SK-N-SH (cell line): ENCODE measurements around the gene AHCTF1. TPM values are rescaled to one million over a fixed set of nuclear protein-coding genes. Genes with fewer than 3 reads are reported as not detected.

ENCODE experiments used
- CTCF ChIA-PET: fragments of 300-600, 350-600 bp; formaldehyde crosslinking; extraction: SDS; loops from one replicate; lab custom pipeline; 2021; lab: Yijun Ruan, JAX
- POLR2A ChIA-PET: fragments of 350-600 bp; sonication (Branson Sonifier 250); formaldehyde crosslinking; extraction: SDS; loops from one replicate; lab custom pipeline; 2020; ENCODE audit warnings: antibody characterized with exemption, inconsistent platforms; lab: Yijun Ruan, JAX
- DNase-seq: peaks from one replicate; pipeline ENCODE4 v3.0.0; 2012
- H2AFZ ChIP-seq: fragments of 200-600 bp; sonication (generic); 2 replicates; pipeline ENCODE4 v1.8.1; 2016; ENCODE audit warnings: antibody characterized with exemption, mild to moderate bottlenecking, low read depth
- H3F3A ChIP-seq: fragments of 200-600 bp; sonication (generic); replicated peaks from 2 replicates; pipeline ENCODE3; 2016; ENCODE audit warnings: antibody characterized with exemption, mild to moderate bottlenecking; ENCODE audit not compliant: insufficient read depth
- H3K27ac ChIP-seq, 2 experiments: fragments of 200-500 bp in 1 of 2; fragments of 200-600 bp in 1 of 2; sonication (Bioruptor generic) in 1 of 2; sonication (generic), shearing (Covaris generic) in 1 of 2; 2 replicates each; pipeline versions ENCODE4 v1.5.1 to v1.6.1; 2014 to 2016; ENCODE audit warnings: low read depth in 2 of 2, inconsistent platforms in 1 of 2, low read length in 1 of 2, mild to moderate bottlenecking in 1 of 2, mixed read lengths in 1 of 2
- H3K27me3 ChIP-seq: fragments of 200-600 bp; sonication (generic), shearing (Covaris generic); 2 replicates; pipeline ENCODE4 v1.6.1; 2016; ENCODE audit warnings: mixed run types; ENCODE audit not compliant: insufficient read depth
- H3K36me3 ChIP-seq, 2 experiments: fragments of 200-500 bp in 1 of 2; fragments of 200-600 bp in 1 of 2; sonication (Bioruptor generic) in 1 of 2; sonication (generic) in 1 of 2; replicated peaks in 1 of 2; 2 replicates each; pipeline versions ENCODE3 to v1.5.1; 2014 to 2016; ENCODE audit warnings: low read length in 1 of 2, mild to moderate bottlenecking in 1 of 2; ENCODE audit not compliant: insufficient read depth in 2 of 2, control insufficient read depth in 1 of 2
- H3K4me1 ChIP-seq, 2 experiments: fragments of 200-500 bp in 1 of 2; fragments of 200-600 bp in 1 of 2; sonication (Bioruptor generic) in 1 of 2; sonication (generic), shearing (Covaris generic) in 1 of 2; 2 replicates each; pipeline versions ENCODE4 v1.5.1 to v1.6.1; 2014 to 2016; ENCODE audit warnings: low read depth in 1 of 2, low read length in 1 of 2, mixed run types in 1 of 2; ENCODE audit not compliant: insufficient read depth in 2 of 2, control insufficient read depth in 1 of 2
- H3K4me2 ChIP-seq: fragments of 200-600 bp; sonication (generic), shearing (Covaris generic); 2 replicates; pipeline ENCODE4 v1.6.1; 2017; ENCODE audit warnings: mixed run types
- H3K4me3 ChIP-seq, 2 experiments: fragments of 200-500 bp in 1 of 2; fragments of 200-600 bp in 1 of 2; sonication (Bioruptor generic) in 1 of 2; sonication (generic), shearing (Covaris generic) in 1 of 2; 2 replicates each; pipeline versions ENCODE4 v1.5.1 to v1.8.1; 2014 to 2016; ENCODE audit warnings: low read depth in 2 of 2, inconsistent platforms in 1 of 2, low read length in 1 of 2, mild to moderate bottlenecking in 1 of 2, mixed read lengths in 1 of 2, moderate library complexity in 1 of 2
- H3K79me2 ChIP-seq: fragments of 200-600 bp; sonication (generic); 2 replicates; pipeline ENCODE4 v1.8.1; 2017; ENCODE audit warnings: mild to moderate bottlenecking; ENCODE audit not compliant: insufficient read depth
- H3K9ac ChIP-seq: fragments of 200-600 bp; sonication (generic); 2 replicates; pipeline ENCODE4 v1.6.1; 2017; ENCODE audit warnings: mixed run types
- H3K9me2 ChIP-seq: fragments of 200-600 bp; sonication (generic); 2 replicates; pipeline ENCODE4 v1.6.1; 2017; ENCODE audit warnings: mixed run types
- H3K9me3 ChIP-seq: fragments of 200-600 bp; sonication (generic); 2 replicates; pipeline ENCODE4 v1.6.1; 2017; ENCODE audit warnings: mixed run types, mild to moderate bottlenecking, moderate library complexity
- H4K20me1 ChIP-seq: fragments of 200-600 bp; sonication (generic); 2 replicates; pipeline ENCODE4 v1.6.1; 2017; ENCODE audit warnings: mild to moderate bottlenecking, mixed run types; ENCODE audit not compliant: insufficient read depth
- CHD2 ChIP-seq: fragments of 150-350 bp; IDR thresholded peaks from 2 replicates; pipeline ENCODE4 v1.6.1; 2018; ENCODE audit warnings: low read length; ENCODE audit not compliant: partially characterized antibody
- ELF1 ChIP-seq: IDR thresholded peaks from 2 replicates; pipeline ENCODE4 v1.4.0; 2012
- EP300 ChIP-seq, 2 experiments: IDR thresholded peaks; 2 replicates each; pipeline versions ENCODE4 v1.4.0 to v1.6.1; 2012; ENCODE audit warnings: borderline replicate concordance in 1 of 2, low read depth in 1 of 2, low read length in 1 of 2
- EZH2phosphoT487 ChIP-seq: fragments of 200-600 bp; sonication (generic); IDR thresholded peaks from 2 replicates; pipeline ENCODE4 v1.6.1; 2017; ENCODE audit warnings: low read depth, mixed run types, mild to moderate bottlenecking, antibody characterized with exemption, moderate library complexity, borderline replicate concordance
- FOXJ3 ChIP-seq: sonication (generic); formaldehyde crosslinking; IDR thresholded peaks from 2 replicates; pipeline ENCODE4 v1.5.1; 2020; ENCODE audit warnings: mild to moderate bottlenecking, missing genetic modification reagents
- FOXM1 ChIP-seq: IDR thresholded peaks from 2 replicates; pipeline ENCODE4 v1.4.0; 2012; ENCODE audit warnings: low read depth, mild to moderate bottlenecking
- GABPA ChIP-seq: IDR thresholded peaks from 2 replicates; pipeline ENCODE4 v1.4.0; 2012; ENCODE audit warnings: low read depth, mild to moderate bottlenecking
- IRF3 ChIP-seq: fragments of 150-350 bp; IDR thresholded peaks from 2 replicates; pipeline ENCODE4 v1.6.1; 2016; ENCODE audit warnings: mild to moderate bottlenecking, low read depth, low read length
- JUND ChIP-seq: IDR thresholded peaks from 2 replicates; pipeline ENCODE4 v1.4.0; 2012
- MAX ChIP-seq: IDR thresholded peaks from 2 replicates; pipeline ENCODE4 v1.4.0; 2012; ENCODE audit warnings: low read depth
- PBX3 ChIP-seq: IDR thresholded peaks from 2 replicates; pipeline ENCODE4; 2012
- POLR2AphosphoS5 ChIP-seq: IDR thresholded peaks from 2 replicates; pipeline ENCODE4 v1.6.1; 2012; ENCODE audit warnings: low read depth, low read length
- SIN3A ChIP-seq: IDR thresholded peaks from 2 replicates; pipeline ENCODE4 v1.6.1; 2012; ENCODE audit warnings: low read depth, mild to moderate bottlenecking, low read length, moderate library complexity, borderline replicate concordance
- SMC3 ChIP-seq: IDR thresholded peaks from 2 replicates; pipeline ENCODE4 v1.6.1; 2012; ENCODE audit warnings: low read depth, low read length, improper control_type of control experiment
- USF2 ChIP-seq: fragments of 150-350 bp; IDR thresholded peaks from 2 replicates; pipeline ENCODE4 v1.6.1; 2017; ENCODE audit warnings: antibody characterized with exemption, low read length, low read depth, borderline replicate concordance
- ZBTB33 ChIP-seq: IDR thresholded peaks from 2 replicates; pipeline ENCODE4 v1.4.0; 2012; ENCODE audit warnings: low read depth, borderline replicate concordance
- WGBS: methylation state at CpG from one replicate; pipeline ENCODE4 v1.1.6; 2017; ENCODE audit warnings: low lambda C conversion rate; 5-methylcytosine and 5-hydroxymethylcytosine counted together
- polyA plus RNA-seq, 3 experiments: library from polyadenylated mRNA; depleted of rRNA; stranded (reverse); fragments of >200 nt; gene quantifications; 2 replicates each; pipeline ENCODE4 v1.2.3, GENCODE V29; 2012

Gene AHCTF1
- polyA plus RNA-seq, 1 of the 3 experiments (the other 2 are of a cell fraction) = 8.5 TPM

GRCh38 chr1:246798606-246799496 lies 132.9 kb downstream of the AHCTF1 start (continued):
- TF ChIP-seq PBX3 = no peak
- TF ChIP-seq EZH2phosphoT487 = no peak
- TF ChIP-seq MAX = no peak
- no peak for TF ChIP-seq SMC3

GRCh38 chr1:246798107-246798506 lies 133.6 kb downstream of the AHCTF1 start:
- TF ChIP-seq PBX3 = no peak
- no peak for TF ChIP-seq SMC3
- no peak for TF ChIP-seq IRF3
- Histone ChIP-seq H3K79me2 (no peaks in the 10 kb centered on the region), H2AFZ (no peak overlapping the region), H3K9me3 (no peaks in the 10 kb centered on the region), H3K27me3 (no peaks in the 10 kb centered on the region), H3K36me3 (no peaks in the 10 kb centered on the region), H3K9ac (no peak overlapping the region), H4K20me1 (no peaks in the 10 kb centered on the region), H3K4me3 (no peak overlapping the region), H3K9me2 (no peaks in the 10 kb centered on the region), H3F3A (no peaks in the 10 kb centered on the region), H3K4me2 (no peak overlapping the region), H3K4me1 (peaks cover 0 to 11% of the 10 kb centered on the region in 2 experiments; a peak in 2 of 4 replicates), H3K27ac (no peak overlapping the region)
- no peak for DNase-seq
- POLR2A ChIA-PET = no interaction called here
- CTCF ChIA-PET = no interaction called here
- 52% methylated on average over 4 of the region's 4 CpGs for WGBS

GRCh38 chr1:246797597-246797996 lies 134.2 kb downstream of the AHCTF1 start:
- no peak overlapping the region for H3K9ac ChIP-seq
- ChIA-PET CTCF (interaction anchor here (0.6 kb wide), 1 partner anchor 10 kb away, joined by 3 read pairs; no protein-coding TSS in a partner anchor), POLR2A (no interaction called here)
- whole genome bisulfite sequencing = 80% methylated on average over 8 of the region's 11 CpGs
- peaks cover 0 to 11% of the 10 kb centered on the region in 2 experiments; a peak in 2 of 4 replicates for H3K4me1 ChIP-seq
- no peak for DNase-seq
- no peaks in the 10 kb centered on the region for H3K79me2 ChIP-seq
- no peaks in the 10 kb centered on the region for H4K20me1 ChIP-seq
- H3K4me3 ChIP-seq = no peak overlapping the region
- no peak overlapping the region for H3K27ac ChIP-seq
- H3F3A ChIP-seq = no peaks in the 10 kb centered on the region
- H3K36me3 ChIP-seq = no peaks in the 10 kb centered on the region
- no peaks in the 10 kb centered on the region for H3K9me2 ChIP-seq
- H2AFZ ChIP-seq = no peak overlapping the region
- no peak overlapping the region for H3K4me2 ChIP-seq
- no peaks in the 10 kb centered on the region for H3K9me3 ChIP-seq
- H3K27me3 ChIP-seq = no peaks in the 10 kb centered on the region
- TF ChIP-seq ZBTB33 = no peak
- no peak for TF ChIP-seq CHD2
- no peak for TF ChIP-seq POLR2AphosphoS5
- TF ChIP-seq GABPA = no peak
- no peak for TF ChIP-seq JUND
- no peak for TF ChIP-seq ELF1
- TF ChIP-seq USF2 = no peak
- no peak for TF ChIP-seq FOXJ3 (CRISPR knock-in tag)
- TF ChIP-seq FOXM1 = no peak
- TF ChIP-seq EP300 (IDR thresholded peaks at IDR 0.05; ENCODE audit: borderline replicate concordance in 1 of 2, low read depth in 1 of 2, low read length in 1 of 2) = no peak
- TF ChIP-seq SIN3A = no peak
